ENCODE measurements around the gene MED31.
"Not testable (repeated sequence)": the region's sequence is repeated elsewhere in the genome, so short reads cannot be mapped to it uniquely, and the experiment has no call there.

Gene MED31

GRCh38 chr17:6651354-6651918 is at the start of gene MED31, which contains the start of gene C17orf100:
MED31 (minus strand) TSS chr17:6651605; CDS start chr17:6651528, 77 bp downstream.
C17orf100 (plus strand) TSS chr17:6651762; CDS start chr17:6651914, 152 bp downstream.
- DNase-seq, result peak; percentile 81 to 91 (median 83)

GRCh38 chr17:6700948-6701307 is 49.5 kb upstream of the MED31 start:
- peak in 1 of 3 experiments; percentile 31 for DNase-seq

- no peak for DNase-seq
Observed at GRCh38 chr17:6699997-6700947, 48.9 kb upstream of the MED31 start.

- no peak for DNase-seq
Observed at GRCh38 chr17:6698004-6698403, 46.6 kb upstream of the MED31 start.

GRCh38 chr17:6696906-6697305 is 45.5 kb upstream of the MED31 start:
- no peak for DNase-seq

- DNase-seq, result no peak
Observed at GRCh38 chr17:6695565-6695964, 44.2 kb upstream of the MED31 start.

GRCh38 chr17:6695051-6695450 is 43.6 kb upstream of the MED31 start:
- DNase-seq, result no peak

GRCh38 chr17:6691958-6692357 is 40.6 kb upstream of the MED31 start:
- not testable (repeated sequence) for DNase-seq

GRCh38 chr17:6691546-6691945 is 40.1 kb upstream of the MED31 start:
- DNase-seq, result no peak

GRCh38 chr17:6690641-6691040 is 39.2 kb upstream of the MED31 start:
- DNase-seq, result no peak

- DNase-seq, result no peak
Observed at GRCh38 chr17:6688944-6689343, 37.5 kb upstream of the MED31 start.

GRCh38 chr17:6686026-6686425 is 34.6 kb upstream of the MED31 start:
- DNase-seq, result no peak

- DNase-seq, result no peak
Observed at GRCh38 chr17:6684881-6685767, 33.7 kb upstream of the MED31 start.

GRCh38 chr17:6684460-6684783 is 33.0 kb upstream of the MED31 start:
- no peak for DNase-seq

- DNase-seq, result no peak
Observed at GRCh38 chr17:6683730-6684459, 32.5 kb upstream of the MED31 start.

GRCh38 chr17:6683081-6683684 is 31.8 kb upstream of the MED31 start:
- no peak for DNase-seq

GRCh38 chr17:6682339-6682738 is 30.9 kb upstream of the MED31 start:
- DNase-seq, result no peak

GRCh38 chr17:6681671-6682070 is 30.3 kb upstream of the MED31 start:
- no peak for DNase-seq

GRCh38 chr17:6681176-6681575 is 29.8 kb upstream of the MED31 start:
- no peak for DNase-seq

GRCh38 chr17:6679241-6679640 is 27.8 kb upstream of the MED31 start:
- no peak for DNase-seq

GRCh38 chr17:6677946-6678345 is 26.5 kb upstream of the MED31 start:
- DNase-seq, result no peak

GRCh38 chr17:6677158-6677831 is 25.9 kb upstream of the MED31 start:
- peak in 1 of 3 experiments; percentile 2 for DNase-seq

All from NCI-H1417 (cell line).